Mammary epithelial cell (primary cell): ENCODE measurements around the gene SEMA3D.

Source experiments
- CTCF ChIP-seq, 2 donors: IDR thresholded peaks in 1 of 2; conservative IDR thresholded peaks in 1 of 2; 2 replicates each; pipeline ENCODE4 v1.5.1; 2011 to 2012; ENCODE audit warnings: inconsistent platforms in 2 of 2, low read length in 2 of 2, mild to moderate bottlenecking in 2 of 2, control low read depth in 1 of 2, low read depth in 1 of 2; ENCODE audit not compliant: insufficient read depth in 1 of 2; ENCODE audit errors: extremely low read depth in 1 of 2
- EZH2 ChIP-seq: IDR thresholded peaks from 2 replicates; pipeline ENCODE4 v1.6.1; 2012; ENCODE audit warnings: low read length, inconsistent platforms, borderline replicate concordance

- TF ChIP-seq CTCF (conservative IDR thresholded peaks at IDR 0.05 in 1 of 2, IDR thresholded peaks at IDR 0.05 in 1 of 2; ENCODE audit: extremely low read depth in 1 of 2, insufficient read depth in 1 of 2, low read depth in 1 of 2, low read length in 2 of 2) (no peak), EZH2 (no peak)
Measured at GRCh38 chr7:85220023-85220422, 33.2 kb upstream of the SEMA3D start.
